HepG2 (cell line): ENCODE results near the gene PCIF1. TPM values are rescaled to one million over a fixed set of nuclear protein-coding genes. Genes with fewer than 3 reads are reported as not detected.

Experiments used
- ATF6 ChIP-seq: sonication (generic); formaldehyde crosslinking; conservative IDR thresholded peaks from 2 replicates; pipeline ENCODE4 v1.4.0; 2020; ENCODE audit warnings: missing genetic modification reagents
- ATF7 ChIP-seq, 2 experiments: fragments of 450-650 bp in 1 of 2; sonication (generic) in 1 of 2; formaldehyde crosslinking in 1 of 2; IDR thresholded peaks; 2 replicates each; pipeline versions ENCODE4 v1.4.0 to v1.6.1; 2016 to 2020; ENCODE audit warnings: antibody characterized with exemption in 1 of 2, mild to moderate bottlenecking in 1 of 2, missing genetic modification reagents in 1 of 2
- CBX2 ChIP-seq, 2 experiments: fragments of 200-600 bp in 1 of 2; sonication (generic); formaldehyde crosslinking in 1 of 2; IDR thresholded peaks; 2 replicates each; pipeline versions ENCODE4 v1.7.0 to v1.8.1; 2018 to 2022; ENCODE audit warnings: low read depth in 2 of 2, low read length in 1 of 2, mild to moderate bottlenecking in 1 of 2, missing genetic modification reagents in 1 of 2
- CCDC6 ChIP-seq: sonication (generic); formaldehyde crosslinking; IDR thresholded peaks from 2 replicates; pipeline ENCODE4 v1.8.1; 2022; ENCODE audit warnings: mild to moderate bottlenecking, missing genetic modification reagents, moderate library complexity
- HIVEP1 ChIP-seq: sonication (generic); formaldehyde crosslinking; IDR thresholded peaks from 2 replicates; pipeline ENCODE4 v1.4.0; 2020; ENCODE audit warnings: mild to moderate bottlenecking, missing genetic modification reagents
- HOXA9 ChIP-seq: sonication (generic); formaldehyde crosslinking; IDR thresholded peaks from 2 replicates; pipeline ENCODE4 v1.8.1; 2022; ENCODE audit warnings: missing genetic modification reagents, mild to moderate bottlenecking, moderate library complexity, borderline replicate concordance
- JUNB ChIP-seq: sonication (generic); formaldehyde crosslinking; IDR thresholded peaks from 2 replicates; pipeline ENCODE4 v1.8.0; 2022; ENCODE audit warnings: missing genetic modification reagents, mild to moderate bottlenecking, borderline replicate concordance
- KDM1A ChIP-seq: IDR thresholded peaks from 2 replicates; pipeline ENCODE4 v1.6.1; 2016; ENCODE audit warnings: missing compliant biosample characterization
- KMT2A ChIP-seq: sonication (generic); formaldehyde crosslinking; IDR thresholded peaks from 2 replicates; pipeline ENCODE4 v1.4.0; 2020; ENCODE audit warnings: missing genetic modification reagents
- MZF1 ChIP-seq: sonication (generic); formaldehyde crosslinking; IDR thresholded peaks from 2 replicates; pipeline ENCODE4 v1.8.1; 2023; ENCODE audit warnings: mild to moderate bottlenecking, missing genetic modification reagents, borderline replicate concordance
- NFKBIZ ChIP-seq: IDR thresholded peaks from 2 replicates; pipeline ENCODE4 v1.6.1; 2018; ENCODE audit warnings: missing genetic modification reagents, missing compliant biosample characterization
- NFRKB ChIP-seq: fragments of 450-650 bp; IDR thresholded peaks from 2 replicates; pipeline ENCODE4 v1.6.1; 2017
- POLR2G ChIP-seq: fragments of 200-400 bp; formaldehyde crosslinking; IDR thresholded peaks from 2 replicates; pipeline ENCODE4 v1.6.1; 2018; ENCODE audit warnings: mild to moderate bottlenecking, low read depth, low read length, moderate library complexity
- SMAD1 ChIP-seq: sonication (generic); formaldehyde crosslinking; IDR thresholded peaks from 2 replicates; pipeline ENCODE4 v1.4.0; 2020; ENCODE audit warnings: missing genetic modification reagents, low read depth, mild to moderate bottlenecking, borderline replicate concordance
- SP4 ChIP-seq: sonication (generic); formaldehyde crosslinking; IDR thresholded peaks from 2 replicates; pipeline ENCODE4 v1.8.1; 2023; ENCODE audit warnings: mild to moderate bottlenecking, missing genetic modification reagents
- SRF ChIP-seq: IDR thresholded peaks from 2 replicates; pipeline ENCODE4 v1.6.1; 2011; ENCODE audit warnings: mild to moderate bottlenecking, low read depth, low read length, moderate library complexity
- ZBTB20 ChIP-seq: sonication (generic); formaldehyde crosslinking; IDR thresholded peaks from 2 replicates; pipeline ENCODE4 v1.8.1; 2023; ENCODE audit warnings: missing genetic modification reagents, low read depth, mild to moderate bottlenecking, borderline replicate concordance
- ZMAT3 ChIP-seq: sonication (generic); formaldehyde crosslinking; conservative IDR thresholded peaks from 2 replicates; pipeline ENCODE4 v1.7.0; 2021; ENCODE audit warnings: missing genetic modification reagents
- ZMYM4 ChIP-seq: sonication (generic); formaldehyde crosslinking; IDR thresholded peaks from 2 replicates; pipeline ENCODE4 v1.8.1; 2023; ENCODE audit warnings: mild to moderate bottlenecking, missing genetic modification reagents
- ZNF138 ChIP-seq: sonication (generic); formaldehyde crosslinking; IDR thresholded peaks from 2 replicates; pipeline ENCODE4 v1.5.0; 2020; ENCODE audit warnings: mild to moderate bottlenecking, low read depth, missing genetic modification reagents
- ZNF207 ChIP-seq: fragments of 450-650 bp; IDR thresholded peaks from 2 replicates; pipeline ENCODE4 v1.6.1; 2016; ENCODE audit warnings: antibody characterized with exemption, borderline replicate concordance
- ZNF225 ChIP-seq: sonication (generic); formaldehyde crosslinking; IDR thresholded peaks from 2 replicates; pipeline ENCODE4 v1.4.0; 2020; ENCODE audit warnings: mild to moderate bottlenecking, missing genetic modification reagents
- ZNF251 ChIP-seq: sonication (generic); formaldehyde crosslinking; IDR thresholded peaks from 2 replicates; pipeline ENCODE4 v1.9.0; 2021; ENCODE audit warnings: mild to moderate bottlenecking, missing genetic modification reagents
- ZNF44 ChIP-seq: sonication (generic); formaldehyde crosslinking; IDR thresholded peaks from 2 replicates; pipeline ENCODE4 v1.5.1; 2020; ENCODE audit warnings: mild to moderate bottlenecking, missing genetic modification reagents
- ZNF468 ChIP-seq: sonication (generic); formaldehyde crosslinking; IDR thresholded peaks from 2 replicates; pipeline ENCODE4 v1.8.0; 2022; ENCODE audit warnings: mild to moderate bottlenecking, moderate library complexity, missing genetic modification reagents
- ZNF709 ChIP-seq: sonication (generic); formaldehyde crosslinking; IDR thresholded peaks from 2 replicates; pipeline ENCODE4 v1.5.0; 2020; ENCODE audit warnings: mild to moderate bottlenecking, missing genetic modification reagents
- ZSCAN12 ChIP-seq: sonication (generic); formaldehyde crosslinking; IDR thresholded peaks from 2 replicates; pipeline ENCODE4 v1.9.0; 2021; ENCODE audit warnings: mild to moderate bottlenecking, missing genetic modification reagents
- ZSCAN20 ChIP-seq: sonication (generic); formaldehyde crosslinking; IDR thresholded peaks from 2 replicates; pipeline ENCODE4 v1.4.0; 2020; ENCODE audit warnings: missing genetic modification reagents, mild to moderate bottlenecking, borderline replicate concordance
- polyA plus RNA-seq, 8 experiments: library from polyadenylated mRNA; depleted of rRNA in 3 of 8; stranded (reverse) in 7 of 8; unstranded in 1 of 8; fragments of >200 nt; fragmentation: Illumina TruSeq in 4 of 8; extraction: Trizol in 4 of 8; gene quantifications; 2 replicates each; pipeline versions ENCODE4 v1.2.1 to v1.2.3, GENCODE V29; 2011 to 2016; ENCODE audit warnings: low read depth in 4 of 8, missing spikeins in 1 of 8, mixed read lengths in 1 of 8; ENCODE audit not compliant: insufficient read depth in 1 of 8
- total RNA-seq, 5 experiments: library from RNA; depleted of rRNA; stranded (reverse); fragments of >200 nt; fragmentation: Illumina TruSeq; extraction: Trizol; gene quantifications; 2 replicates each; pipeline ENCODE4 v1.2.3, GENCODE V29; 2016; ENCODE audit warnings: low read depth in 1 of 5

PCIF1 gene
- total and polyA plus RNA-seq, 2 of the 13 experiments (the other 11 are each of a cell fraction or from before 2014, with no cell fraction given) = 20.9 to 24.4 TPM

DNA sequence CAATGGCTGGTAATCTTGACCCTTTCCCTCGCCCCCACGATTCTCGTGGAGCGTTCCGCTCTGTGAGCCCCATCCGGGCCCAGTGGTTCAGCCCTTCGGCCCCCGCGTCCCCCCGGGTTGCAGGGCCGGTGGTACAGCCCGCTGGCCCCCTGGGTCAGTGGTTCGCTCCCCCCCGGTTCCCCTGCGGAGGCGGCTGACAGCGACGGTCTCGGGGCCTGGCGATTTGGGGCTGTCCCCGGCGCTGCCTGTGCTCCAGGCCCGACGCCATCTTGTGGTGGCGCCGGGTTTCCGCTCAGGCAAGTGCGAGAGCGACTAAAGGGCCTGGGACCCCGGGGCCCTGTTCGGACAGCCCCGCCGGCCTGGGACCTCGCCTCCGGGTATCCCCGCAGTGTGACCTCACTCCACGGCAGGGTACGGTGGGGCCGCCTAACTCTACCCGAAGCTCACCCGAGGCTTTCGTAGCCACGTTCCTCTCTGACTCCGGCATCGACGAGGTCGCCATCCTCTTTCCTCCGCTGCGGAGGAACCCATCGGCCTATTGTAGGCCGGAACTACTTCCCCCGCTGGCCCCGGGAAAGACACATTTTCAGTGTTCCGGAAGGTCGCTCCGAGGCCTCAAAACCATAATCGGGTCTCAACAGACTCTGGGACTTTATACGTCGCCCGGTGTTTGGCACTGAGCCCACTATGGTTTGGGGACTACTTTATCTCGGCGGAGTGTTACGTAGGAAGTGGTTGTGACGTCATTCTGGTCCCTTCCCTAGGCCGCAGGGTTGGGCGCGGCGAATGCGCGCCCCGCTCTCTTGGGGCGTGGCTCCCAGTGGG, 37.4 kb downstream of the PCIF1 start, which contains the start of gene ZNF335 (continued):
- TF ChIP-seq CBX2 (IDR thresholded peaks at IDR 0.05; ENCODE audit: low read depth, low read length) (no peak), CBX2 (CRISPR knock-in tag; IDR thresholded peaks at IDR 0.05; ENCODE audit: low read depth) (no peak), ATF6 (no peak; the same call in 1 of the 2 replicates), ZNF468 (CRISPR knock-in tag) (peak; percentile 95; the same call in 1 of the 2 replicates), NFRKB (peak; percentile 88), SP4 (CRISPR knock-in tag) (peak; percentile 93), HIVEP1 (CRISPR knock-in tag) (peak; percentile 86), POLR2G (peak; percentile 89), ZBTB20 (CRISPR knock-in tag) (peak; percentile 84; the same call in 1 of the 2 replicates), SMAD1 (peak; percentile 63; the same call in 1 of the 2 replicates), ZNF225 (CRISPR knock-in tag) (peak; percentile 74), ZMYM4 (CRISPR knock-in tag) (peak; percentile 90), ZSCAN20 (CRISPR knock-in tag) (peak; percentile 57; the same call in 1 of the 2 replicates), KMT2A (peak; percentile 87), KDM1A (CRISPR knock-in tag) (peak; percentile 22; the same call in 1 of the 2 replicates), ZNF709 (peak; percentile 90; the same call in 1 of the 2 replicates), SRF (no peak; the same call in 1 of the 2 replicates), ZMAT3 (peak; percentile 59; the same call in 1 of the 2 replicates), ZNF44 (CRISPR knock-in tag) (peak; percentile 12; the same call in 1 of the 2 replicates), ATF7 (IDR thresholded peaks at IDR 0.05) (peak; percentile 100), ATF7 (CRISPR knock-in tag; IDR thresholded peaks at IDR 0.05) (peak; percentile 100), ZNF207 (no peak), ZNF251 (CRISPR knock-in tag) (no peak), ZSCAN12 (0 out of 2 replicates have a peak, but pooled peaks have one; percentile 56), HOXA9 (CRISPR knock-in tag) (peak; percentile 90; the same call in 1 of the 2 replicates), JUNB (CRISPR knock-in tag) (no peak; the same call in 1 of the 2 replicates), CCDC6 (CRISPR knock-in tag) (no peak; the same call in 1 of the 2 replicates), MZF1 (CRISPR knock-in tag) (0 out of 2 replicates have a peak, but pooled peaks have one; percentile 14), NFKBIZ (CRISPR knock-in tag) (0 out of 2 replicates have a peak, but pooled peaks have one; percentile 53), ZNF138 (CRISPR knock-in tag) (peak; percentile 98; the same call in 1 of the 2 replicates)
